BLaER1 treated with 17β-estradiol and CSF1 and Interleukin-3, amounts not matched to agents 10 nM and 100 nM (cell line): ENCODE measurements around the gene SLC25A42.
A peak's percentile ranks its signal among the peaks of the same experiment; 100 is the strongest.
"Not testable (repeated sequence)": the region's sequence is repeated elsewhere in the genome, so short reads cannot be mapped to it uniquely, and the experiment has no call there.

Experiments used
- H3K27ac ChIP-seq, 11 experiments: shearing (Covaris generic); formaldehyde crosslinking; 2 replicates each; pipeline ENCODE4 v1.8.1; 2022
- H3K27me3 ChIP-seq, 11 experiments: shearing (Covaris generic); formaldehyde crosslinking; 2 replicates each; pipeline ENCODE4 v1.8.1; 2022
- H3K36me3 ChIP-seq, 11 experiments: shearing (Covaris generic); formaldehyde crosslinking; 2 replicates each; pipeline ENCODE4 v1.8.1; 2022
- H3K4me1 ChIP-seq, 10 experiments: shearing (Covaris generic); formaldehyde crosslinking; 2 replicates each; pipeline ENCODE4 v1.8.1; 2022
- H3K4me2 ChIP-seq, 11 experiments: shearing (Covaris generic); formaldehyde crosslinking; 2 replicates each; pipeline ENCODE4 v1.8.1; 2022
- H3K4me3 ChIP-seq, 10 experiments: shearing (Covaris generic); formaldehyde crosslinking; 2 replicates each; pipeline ENCODE4 v1.8.1; 2022
- H3K9ac ChIP-seq, 11 experiments: shearing (Covaris generic); formaldehyde crosslinking; 2 replicates each; pipeline ENCODE4 v1.8.1; 2022
- H3K9me3 ChIP-seq, 11 experiments: shearing (Covaris generic); formaldehyde crosslinking; replicated peaks in 1 of 11; 2 replicates each; pipeline ENCODE4 v1.8.1; 2022
- H4K20me1 ChIP-seq, 11 experiments: shearing (Covaris generic); formaldehyde crosslinking; 2 replicates each; pipeline ENCODE4 v1.8.1; 2022
- Cebpa-rat ChIP-seq, 11 experiments: shearing (Covaris generic); IDR thresholded peaks; 2 replicates each; pipeline ENCODE4 v1.8.1; 2022

Gene SLC25A42

GRCh38 chr19:19063183-19064097 lies at the start of gene SLC25A42:
SLC25A42 (plus strand) TSS chr19:19063994; CDS start chr19:19096125, 32,131 bp downstream.
- no peaks in the 10 kb centered on the region for H3K27me3 ChIP-seq
- peak within 1 kb of the TSS; percentile 69 to 83 (median 74) for H3K4me3 ChIP-seq
- peak within 1 kb of the TSS; percentile 93 to 100 (median 99) for H3K4me2 ChIP-seq
- peak within 1 kb of the TSS in 10 of 11 experiments; percentile 26 to 77 (median 71); a peak in 19 of 22 replicates for H3K27ac ChIP-seq
- peaks cover 0 to 26% (median 0%) of the 10 kb centered on the region in 11 experiments; a peak in 6 of 22 replicates for H4K20me1 ChIP-seq
- H3K36me3 ChIP-seq, result peaks cover 11 to 37% (median 29%) of the 10 kb centered on the region in 11 experiments; a peak in 21 of 22 replicates
- peak within 1 kb of the TSS; percentile 70 to 82 (median 77) for H3K9ac ChIP-seq
- no peak for TF ChIP-seq Cebpa-rat (IDR thresholded peaks at IDR 0.05)
- H3K4me1 ChIP-seq, result peaks cover 36 to 65% (median 59%) of the 10 kb centered on the region in 10 experiments
- H3K9me3 ChIP-seq, result no peaks in the 10 kb centered on the region

- Histone ChIP-seq H3K27ac (no peak overlapping the region), H4K20me1 (peaks cover 47 to 100% (median 97%) of the 10 kb centered on the region in 11 experiments), H3K36me3 (peaks cover 82 to 100% (median 93%) of the 10 kb centered on the region in 11 experiments), H3K4me1 (peaks cover 11 to 27% (median 14%) of the 10 kb centered on the region in 10 experiments; a peak in 19 of 20 replicates), H3K9ac (no peak overlapping the region), H3K27me3 (no peaks in the 10 kb centered on the region), H3K4me2 (no peak overlapping the region), H3K9me3 (no peaks in the 10 kb centered on the region), H3K4me3 (no peak overlapping the region)
- TF ChIP-seq Cebpa-rat (IDR thresholded peaks at IDR 0.05), result no peak
These were observed 42.7 kb upstream of the SLC25A42 start for GRCh38 chr19:19021115-19021514.

- Histone ChIP-seq H3K4me2 (peak overlapping the region in 6 of 11 experiments; percentile 1 to 41 (median 14); a peak in 5 of 22 replicates), H3K9me3 (no peaks in the 10 kb centered on the region), H3K27ac (0 out of 22 replicates have a peak overlapping the region, but pooled peaks of 1 of the 11 experiments have one; percentile 2), H3K4me1 (peaks cover 11 to 27% (median 14%) of the 10 kb centered on the region in 10 experiments; a peak in 19 of 20 replicates), H3K27me3 (no peaks in the 10 kb centered on the region), H3K9ac (peak overlapping the region in 3 of 11 experiments; percentile 24 to 40 (median 39); a peak in 3 of 22 replicates), H3K36me3 (peaks cover 82 to 100% (median 93%) of the 10 kb centered on the region in 11 experiments), H3K4me3 (no peak overlapping the region), H4K20me1 (peaks cover 58 to 100% (median 97%) of the 10 kb centered on the region in 11 experiments)
- no peak for TF ChIP-seq Cebpa-rat (IDR thresholded peaks at IDR 0.05)
These were observed 41.3 kb upstream of the SLC25A42 start for GRCh38 chr19:19022380-19022961.

DNA sequence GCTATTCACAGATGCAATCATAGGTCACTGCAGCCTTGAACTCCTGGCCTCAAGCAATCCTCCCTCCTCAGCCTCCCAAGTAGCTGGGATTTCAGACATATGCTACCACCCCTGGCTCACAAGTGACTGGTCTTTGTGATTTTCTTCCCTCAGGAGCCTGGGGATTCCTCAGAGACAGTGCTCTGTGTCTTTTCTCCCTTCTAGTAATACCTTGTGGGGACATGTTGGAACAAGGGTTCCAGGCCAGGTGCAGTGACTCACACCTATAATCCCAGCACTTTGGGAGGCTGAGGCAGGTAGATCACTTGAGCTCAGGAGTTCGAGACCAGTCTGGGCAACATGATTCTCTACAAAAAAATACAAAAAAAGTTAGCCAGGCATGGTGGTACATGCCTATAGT lies 40.4 kb upstream of the SLC25A42 start:
- Histone ChIP-seq H3K36me3 (peaks cover 82 to 100% (median 93%) of the 10 kb centered on the region in 11 experiments), H3K9ac (peak overlapping the region in 4 of 11 experiments; percentile 19 to 40 (median 32); a peak in 4 of 22 replicates), H3K27ac (0 out of 22 replicates have a peak overlapping the region, but pooled peaks of 1 of the 11 experiments have one; percentile 2), H4K20me1 (peaks cover 59 to 100% (median 98%) of the 10 kb centered on the region in 11 experiments), H3K4me1 (peaks cover 11 to 27% (median 14%) of the 10 kb centered on the region in 10 experiments; a peak in 19 of 20 replicates), H3K4me2 (peak overlapping the region in 8 of 11 experiments; percentile 1 to 41 (median 22); a peak in 10 of 22 replicates)
- not testable (repeated sequence) for H3K27me3 ChIP-seq, H3K9me3 ChIP-seq, H3K4me3 ChIP-seq

DNA sequence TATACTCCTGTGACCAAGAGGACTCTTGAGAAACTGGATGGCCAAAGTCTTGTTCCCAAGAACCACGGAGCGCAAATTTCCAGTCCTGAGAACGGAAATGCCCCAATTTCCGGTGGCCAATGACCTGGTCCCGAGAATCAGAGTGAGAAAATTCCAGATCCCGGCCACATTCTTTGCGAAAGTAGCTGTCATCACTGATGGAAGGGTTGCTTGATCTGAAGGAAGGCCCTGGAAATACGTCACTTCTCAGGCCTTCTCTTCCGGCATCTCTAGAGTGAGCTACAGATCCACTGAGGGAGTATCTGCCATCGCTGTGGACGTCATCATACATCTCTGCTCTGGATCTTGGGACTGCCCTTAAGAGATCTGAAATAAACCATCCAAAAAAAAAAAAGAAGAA lies 37.9 kb upstream of the SLC25A42 start:
- H3K9ac ChIP-seq, result peak overlapping the region in 3 of 11 experiments; percentile 1 to 26 (median 11); a peak in 5 of 22 replicates
- no peak overlapping the region for H3K27ac ChIP-seq
- H3K4me2 ChIP-seq, result no peak overlapping the region
- no peaks in the 10 kb centered on the region for H3K27me3 ChIP-seq
- peaks cover 63 to 100% (median 97%) of the 10 kb centered on the region in 11 experiments for H4K20me1 ChIP-seq
- H3K4me3 ChIP-seq, result no peak overlapping the region
- H3K4me1 ChIP-seq, result peaks cover 11 to 32% (median 14%) of the 10 kb centered on the region in 10 experiments; a peak in 19 of 20 replicates
- TF ChIP-seq Cebpa-rat (IDR thresholded peaks at IDR 0.05), result no peak
- no peaks in the 10 kb centered on the region for H3K9me3 ChIP-seq
- H3K36me3 ChIP-seq, result peaks cover 97 to 100% (median 99%) of the 10 kb centered on the region in 11 experiments

DNA sequence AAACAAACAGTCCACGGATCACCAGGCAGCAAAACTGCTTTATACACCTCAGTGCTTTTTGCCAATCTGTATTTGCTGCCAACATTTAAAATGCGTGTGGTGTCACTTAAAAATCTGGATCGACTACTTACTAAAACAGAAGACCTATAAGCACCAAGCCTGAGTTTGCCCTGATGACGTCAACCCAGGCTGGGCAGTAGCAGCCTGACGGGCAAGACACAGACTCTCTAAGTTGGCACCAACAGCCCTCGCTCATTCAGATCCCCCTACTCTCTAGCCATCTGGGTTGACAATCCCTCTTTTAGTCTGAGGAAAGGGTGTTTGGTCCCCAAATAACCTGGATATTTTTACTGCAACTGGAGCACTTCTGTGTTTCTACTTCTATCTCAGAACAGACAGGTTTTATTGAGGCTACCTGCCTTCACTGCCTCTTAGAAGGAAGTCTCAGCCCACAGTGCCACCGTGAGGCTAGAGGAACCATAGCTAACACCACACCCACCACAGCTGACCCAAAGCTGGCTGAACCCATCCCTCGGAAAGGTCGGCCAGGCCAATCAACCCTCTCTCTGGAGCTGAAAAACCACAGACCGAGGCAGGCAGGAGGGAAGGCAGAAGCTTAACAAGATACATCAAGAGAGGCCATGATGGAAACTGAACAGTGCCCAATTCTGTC lies 37.4 kb upstream of the SLC25A42 start:
- Histone ChIP-seq H4K20me1 (peaks cover 68 to 100% (median 97%) of the 10 kb centered on the region in 11 experiments), H3K4me1 (peaks cover 14 to 34% (median 20%) of the 10 kb centered on the region in 10 experiments), H3K4me3 (no peak overlapping the region), H3K9ac (peak overlapping the region in 3 of 11 experiments; percentile 12 to 39 (median 23); a peak in 3 of 22 replicates), H3K9me3 (no peaks in the 10 kb centered on the region), H3K27me3 (no peaks in the 10 kb centered on the region), H3K36me3 (peaks cover 95 to 100% (median 100%) of the 10 kb centered on the region in 11 experiments), H3K4me2 (no peak overlapping the region), H3K27ac (no peak overlapping the region)
- TF ChIP-seq Cebpa-rat (IDR thresholded peaks at IDR 0.05), result no peak

DNA sequence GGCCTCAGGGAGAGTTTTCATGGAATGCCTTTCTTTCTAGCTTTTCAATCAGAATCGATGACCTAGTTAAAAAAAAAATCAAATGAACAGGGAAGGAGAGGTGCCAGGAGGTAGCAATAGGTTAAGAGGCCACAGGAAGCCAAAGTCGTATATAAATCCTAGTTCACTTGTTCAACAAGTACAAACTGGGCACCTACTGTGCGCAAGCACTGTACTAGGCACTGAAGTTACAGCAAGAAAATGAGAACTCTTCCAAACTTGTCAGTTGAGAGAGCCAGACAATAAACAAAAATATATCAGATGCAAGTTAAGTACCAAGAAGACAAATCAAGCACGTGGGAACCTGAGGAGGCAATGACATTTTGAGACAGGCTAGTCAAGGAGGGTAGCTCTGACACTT lies 36.6 kb upstream of the SLC25A42 start:
- H3K4me3 ChIP-seq, result no peak overlapping the region
- peaks cover 88 to 98% (median 94%) of the 10 kb centered on the region in 11 experiments for H3K36me3 ChIP-seq

DNA sequence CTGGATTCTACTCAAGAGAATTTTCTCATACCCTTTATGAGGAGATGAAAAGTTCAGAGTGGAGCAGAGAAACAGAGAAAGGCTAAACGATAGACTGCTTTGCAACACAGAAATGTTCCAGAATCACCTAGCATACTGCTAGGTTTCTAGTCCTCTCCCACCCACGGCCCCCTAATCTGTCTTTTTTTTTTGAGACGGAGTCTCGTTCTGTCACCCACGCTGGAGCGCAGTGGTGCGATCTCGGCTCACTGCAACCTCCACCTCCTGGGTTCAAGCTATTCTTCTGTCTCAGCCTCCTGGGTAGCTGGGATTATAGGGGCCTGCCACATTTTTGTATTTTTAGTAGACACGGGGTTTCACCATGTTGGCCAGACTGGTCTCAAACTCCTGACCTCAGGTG lies 35.3 kb upstream of the SLC25A42 start:
- TF ChIP-seq Cebpa-rat (IDR thresholded peaks at IDR 0.05), result no peak
- Histone ChIP-seq H3K36me3 (peaks cover 75 to 86% (median 81%) of the 10 kb centered on the region in 11 experiments), H3K27ac (no peak overlapping the region), H3K4me2 (no peak overlapping the region), H4K20me1 (peaks cover 55 to 92% (median 85%) of the 10 kb centered on the region in 11 experiments; a peak in 21 of 22 replicates), H3K9me3 (no peaks in the 10 kb centered on the region), H3K27me3 (no peaks in the 10 kb centered on the region), H3K4me1 (peaks cover 13 to 27% (median 18%) of the 10 kb centered on the region in 10 experiments), H3K4me3 (no peak overlapping the region), H3K9ac (peak overlapping the region in 4 of 11 experiments; percentile 4 to 44 (median 26); a peak in 6 of 22 replicates)

More for the DNA sequence above, 36.6 kb upstream of the SLC25A42 start:
- H3K4me2 ChIP-seq, result no peak overlapping the region
- H3K4me1 ChIP-seq, result peaks cover 21 to 39% (median 28%) of the 10 kb centered on the region in 10 experiments
- no peaks in the 10 kb centered on the region for H3K9me3 ChIP-seq
- H3K9ac ChIP-seq, result peak overlapping the region in 2 of 11 experiments; percentile 12 to 22; a peak in 1 of 22 replicates
- H4K20me1 ChIP-seq, result peaks cover 68 to 100% (median 97%) of the 10 kb centered on the region in 11 experiments
- TF ChIP-seq Cebpa-rat (IDR thresholded peaks at IDR 0.05), result no peak
- H3K27me3 ChIP-seq, result no peaks in the 10 kb centered on the region
- no peak overlapping the region for H3K27ac ChIP-seq
